ENCODE results near the gene SPIRE1.

SPIRE1 gene

GRCh38 chr18:12518326-12518725 is 139.6 kb downstream of the SPIRE1 start:
- H3K27ac ChIP-seq, result no peak overlapping the region

GRCh38 chr18:12517142-12517825 is 140.6 kb downstream of the SPIRE1 start:
- TF ChIP-seq CTCF (conservative IDR thresholded peaks at IDR 0.05), result no peak
- no peak for TF ChIP-seq ZFX (IDR thresholded peaks at IDR 0.05)
- no peak overlapping the region for H3K27ac ChIP-seq

More at GRCh38 chr18:12518326-12518725, 139.6 kb downstream of the SPIRE1 start:
- TF ChIP-seq ZFX (IDR thresholded peaks at IDR 0.05), result no peak
- TF ChIP-seq CTCF (conservative IDR thresholded peaks at IDR 0.05), result no peak

- H3K27ac ChIP-seq, result no peak overlapping the region
- TF ChIP-seq ZFX (IDR thresholded peaks at IDR 0.05) (no peak), CTCF (conservative IDR thresholded peaks at IDR 0.05) (no peak)
Observed at GRCh38 chr18:12516049-12516630, 141.8 kb downstream of the SPIRE1 start.

- TF ChIP-seq CTCF (conservative IDR thresholded peaks at IDR 0.05) (no peak), ZFX (IDR thresholded peaks at IDR 0.05) (no peak)
- no peak overlapping the region for H3K27ac ChIP-seq
Observed at GRCh38 chr18:12515550-12515949, 142.4 kb downstream of the SPIRE1 start.

- H3K27ac ChIP-seq, result no peak overlapping the region
- TF ChIP-seq CTCF (conservative IDR thresholded peaks at IDR 0.05), result no peak
- TF ChIP-seq ZFX (IDR thresholded peaks at IDR 0.05), result no peak
Observed at GRCh38 chr18:12507007-12507406, 150.9 kb downstream of the SPIRE1 start.

GRCh38 chr18:12500986-12501385 is 156.9 kb downstream of the SPIRE1 start:
- TF ChIP-seq CTCF (conservative IDR thresholded peaks at IDR 0.05) (no peak), ZFX (IDR thresholded peaks at IDR 0.05) (no peak)
- no peak overlapping the region for H3K27ac ChIP-seq

- H3K27ac ChIP-seq, result no peak overlapping the region
- TF ChIP-seq ZFX (IDR thresholded peaks at IDR 0.05), result no peak
Observed at GRCh38 chr18:12497839-12498238, 160.1 kb downstream of the SPIRE1 start.

- TF ChIP-seq ZFX (IDR thresholded peaks at IDR 0.05) (no peak), CTCF (conservative IDR thresholded peaks at IDR 0.05) (no peak)
- no peak overlapping the region for H3K27ac ChIP-seq
Observed at GRCh38 chr18:12497296-12497695, 160.6 kb downstream of the SPIRE1 start.

All from C4-2B (cell line).